Measurements from ENCODE around the gene CELSR2. TPM values are rescaled to one million over a fixed set of nuclear protein-coding genes. Genes with fewer than 3 reads are reported as not detected.
"Not testable (repeated sequence)": the region's sequence is repeated elsewhere in the genome, so short reads cannot be mapped to it uniquely, and the experiment has no call there.

Gene CELSR2
- total RNA-seq, 2 experiments from 2014 or later: 2.7 to 3.1 TPM

DNA sequence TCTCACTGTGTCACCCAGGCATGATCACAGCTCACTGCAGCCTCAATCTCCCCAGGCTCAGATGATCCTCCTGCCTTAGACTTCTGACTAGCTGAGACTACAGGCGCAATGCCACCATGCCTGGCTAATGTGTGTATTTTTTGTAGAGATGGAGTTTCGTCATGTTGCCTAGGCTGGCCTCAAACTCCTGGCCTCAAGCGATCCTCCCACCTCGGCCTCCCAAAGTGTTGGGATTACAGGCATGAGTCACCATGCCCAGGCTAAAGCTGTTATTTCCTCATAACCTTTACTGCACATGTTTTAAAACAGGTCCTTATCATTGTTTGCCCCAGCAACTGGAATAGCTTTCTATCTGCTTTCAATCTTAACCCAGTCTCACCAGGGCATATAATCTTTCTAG lies 32.7 kb upstream of the CELSR2 start:
- ATAC-seq: no peak
- H3K36me3 Mint-ChIP-seq (ENCODE audit: low read depth): peaks cover 49% of the 10 kb centered on the region
- peak overlapping the region; percentile 99 for H3K27ac Mint-ChIP-seq
- DNase-seq: no peak
- H3K4me1 Mint-ChIP-seq (ENCODE audit: low read depth): peaks cover 40% of the 10 kb centered on the region
- H3K9me3 Mint-ChIP-seq: peaks cover 2% of the 10 kb centered on the region
- H3K4me3 Mint-ChIP-seq: peak overlapping the region; percentile 100
- CTCF ChIA-PET: interaction anchor here (0.6 to 2.0 kb wide), 7 partner anchors 15 to 316 kb away, joined by 3 to 6 read pairs (median 4); a partner anchor contains a TSS
- intact Hi-C loops (cut with micrococcal nuclease): no loop called here
- POLR2A ChIA-PET: interaction anchor here (1.1 to 3.1 kb wide), 3 partner anchors 12 to 209 kb away, joined by 3 to 14 read pairs (median 3); no protein-coding TSS in a partner anchor
- TF ChIP-seq, protein P1, sequence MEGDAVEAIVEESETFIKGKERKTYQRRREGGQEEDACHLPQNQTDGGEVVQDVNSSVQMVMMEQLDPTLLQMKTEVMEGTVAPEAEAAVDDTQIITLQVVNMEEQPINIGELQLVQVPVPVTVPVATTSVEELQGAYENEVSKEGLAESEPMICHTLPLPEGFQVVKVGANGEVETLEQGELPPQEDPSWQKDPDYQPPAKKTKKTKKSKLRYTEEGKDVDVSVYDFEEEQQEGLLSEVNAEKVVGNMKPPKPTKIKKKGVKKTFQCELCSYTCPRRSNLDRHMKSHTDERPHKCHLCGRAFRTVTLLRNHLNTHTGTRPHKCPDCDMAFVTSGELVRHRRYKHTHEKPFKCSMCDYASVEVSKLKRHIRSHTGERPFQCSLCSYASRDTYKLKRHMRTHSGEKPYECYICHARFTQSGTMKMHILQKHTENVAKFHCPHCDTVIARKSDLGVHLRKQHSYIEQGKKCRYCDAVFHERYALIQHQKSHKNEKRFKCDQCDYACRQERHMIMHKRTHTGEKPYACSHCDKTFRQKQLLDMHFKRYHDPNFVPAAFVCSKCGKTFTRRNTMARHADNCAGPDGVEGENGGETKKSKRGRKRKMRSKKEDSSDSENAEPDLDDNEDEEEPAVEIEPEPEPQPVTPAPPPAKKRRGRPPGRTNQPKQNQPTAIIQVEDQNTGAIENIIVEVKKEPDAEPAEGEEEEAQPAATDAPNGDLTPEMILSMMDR (IDR thresholded peaks at IDR 0.05): no peak
- no peaks in the 10 kb centered on the region for H3K27me3 Mint-ChIP-seq

DNA sequence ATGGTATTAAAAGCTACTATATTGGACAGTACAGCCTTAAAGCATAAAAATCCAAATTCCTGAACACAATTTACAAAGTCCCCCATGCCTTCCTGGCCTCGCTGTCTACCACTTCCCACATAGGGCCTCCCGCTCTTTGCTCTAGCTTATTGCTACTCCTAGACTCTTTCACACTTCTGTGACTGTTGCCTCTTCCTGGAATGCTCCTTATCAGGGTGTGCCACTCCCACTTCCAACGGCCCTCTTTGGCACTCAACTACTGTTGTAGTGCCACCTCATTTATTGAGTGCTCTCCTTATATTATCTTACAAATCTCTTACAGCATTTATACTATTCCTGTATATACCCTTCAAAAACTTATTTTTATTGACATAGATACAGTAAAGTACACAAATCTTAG lies 30.8 kb upstream of the CELSR2 start:
- H3K36me3 Mint-ChIP-seq (ENCODE audit: low read depth): peaks cover 62% of the 10 kb centered on the region
- ATAC-seq (no peak), DNase-seq (no peak)
- H3K9me3 Mint-ChIP-seq: peaks cover 2% of the 10 kb centered on the region
- H3K4me1 Mint-ChIP-seq (ENCODE audit: low read depth): peaks cover 48% of the 10 kb centered on the region
- intact Hi-C loops (cut with micrococcal nuclease): no loop called here
- TF ChIP-seq, protein P1 (IDR thresholded peaks at IDR 0.05): no peak
- ChIA-PET CTCF (no interaction called here), POLR2A (no interaction called here)
- H3K4me3 Mint-ChIP-seq: no peak overlapping the region
- peak overlapping the region; percentile 67 for H3K27ac Mint-ChIP-seq
- H3K27me3 Mint-ChIP-seq: no peaks in the 10 kb centered on the region

DNA sequence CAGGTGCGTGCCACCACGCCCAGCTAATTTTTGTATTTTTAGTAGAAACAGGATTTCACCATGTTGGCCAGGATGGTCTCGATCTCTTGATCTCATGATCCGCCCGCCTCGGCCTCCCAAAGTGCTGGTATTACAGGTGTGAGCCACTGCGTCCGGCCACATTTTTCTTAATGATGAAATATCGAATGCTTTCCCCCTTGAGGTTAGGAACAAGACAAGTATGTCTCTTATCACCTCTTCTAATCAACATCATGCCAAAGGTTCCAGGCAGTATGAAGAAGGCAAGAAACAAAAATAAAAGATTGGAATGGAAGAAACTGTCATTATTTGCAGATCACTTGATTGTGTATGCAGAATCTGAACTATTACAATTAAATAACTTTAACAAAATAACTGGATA lies 28.1 kb upstream of the CELSR2 start:
- Mint-ChIP-seq H3K36me3 (ENCODE audit: low read depth) (peaks cover 55% of the 10 kb centered on the region), H3K27ac (peak overlapping the region; percentile 28), H3K4me1 (ENCODE audit: low read depth) (peaks cover 52% of the 10 kb centered on the region)
- H3K4me3 Mint-ChIP-seq; DNase-seq; CTCF ChIA-PET; H3K27me3 Mint-ChIP-seq; H3K9me3 Mint-ChIP-seq; intact Hi-C loops (cut with micrococcal nuclease); ATAC-seq: not testable (repeated sequence)
- POLR2A ChIA-PET: interaction anchor here (0.6 kb wide), 1 partner anchor 133 kb away, joined by 3 read pairs; no protein-coding TSS in a partner anchor

DNA sequence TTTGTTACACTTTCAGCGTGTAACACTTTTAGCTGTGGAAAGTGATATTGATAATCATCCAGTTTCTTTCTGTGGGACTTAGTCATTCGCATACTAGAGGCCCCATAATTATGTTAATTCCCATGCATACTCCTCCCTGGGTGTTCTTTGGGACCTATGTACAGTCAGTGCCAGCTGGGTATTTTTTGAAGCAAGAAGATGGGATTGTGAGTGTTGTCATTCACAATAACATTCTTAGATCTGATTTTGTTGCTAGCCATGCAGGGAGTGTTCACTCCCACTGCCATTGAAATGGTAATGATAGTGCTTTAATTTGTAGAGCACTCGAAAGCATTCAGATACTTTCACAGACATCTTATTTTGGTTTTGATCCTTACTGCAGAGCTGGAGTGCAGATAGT lies 24.0 kb upstream of the CELSR2 start:
- POLR2A ChIA-PET: interaction anchor here (1.2 to 3.9 kb wide), 2 partner anchors 11 to 83 kb away, joined by 3 to 28 read pairs; partner anchors contain the start of gene SARS1
- no peak overlapping the region for H3K27ac Mint-ChIP-seq

DNA sequence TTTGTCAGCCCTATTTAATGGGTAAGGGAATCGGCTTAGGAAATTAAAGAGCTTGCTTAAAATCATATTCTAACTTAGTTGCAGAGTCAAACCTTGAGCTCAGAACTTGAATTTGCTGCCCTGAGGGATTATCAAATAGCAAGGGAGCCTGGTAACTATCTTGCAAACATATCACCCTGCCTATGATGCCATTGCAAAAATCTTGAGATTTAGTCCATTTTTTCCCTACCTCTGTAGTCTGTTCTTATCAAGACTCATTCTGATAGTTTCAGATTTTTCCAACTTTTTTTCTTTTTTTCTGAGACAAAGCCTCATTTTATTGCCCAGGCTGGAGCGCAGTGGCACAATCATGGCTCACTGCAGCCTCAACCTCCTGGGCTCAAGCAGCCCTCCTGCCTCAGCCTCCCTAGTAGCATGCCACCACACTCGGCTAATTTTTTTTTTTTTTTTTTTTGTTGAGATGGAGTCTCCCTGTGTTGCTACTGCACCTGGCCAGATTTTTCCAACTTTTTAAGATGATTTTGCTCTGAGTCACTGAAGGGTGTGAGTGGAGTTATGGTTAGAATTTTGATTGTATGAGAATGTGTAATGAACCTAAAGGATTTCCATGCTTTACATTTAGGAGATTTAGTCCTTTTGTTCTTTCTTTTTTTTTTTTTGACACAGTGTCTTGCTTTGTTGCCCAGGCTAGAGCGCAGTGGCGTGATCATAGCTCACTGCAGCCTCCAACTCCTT lies 23.5 kb upstream of the CELSR2 start:
- Mint-ChIP-seq H3K4me3 (no peak overlapping the region), H3K9me3 (no peaks in the 10 kb centered on the region), H3K36me3 (ENCODE audit: low read depth) (peaks cover 57% of the 10 kb centered on the region), H3K4me1 (ENCODE audit: low read depth) (peaks cover 33% of the 10 kb centered on the region), H3K27ac (no peak overlapping the region), H3K27me3 (no peaks in the 10 kb centered on the region)
- CTCF ChIA-PET: interaction anchor here (0.7 to 1.9 kb wide), 7 partner anchors 11 to 212 kb away, joined by 3 to 5 read pairs (median 4); no protein-coding TSS in a partner anchor
- DNase-seq: no peak
- POLR2A ChIA-PET: interaction anchor here (0.6 to 3.9 kb wide), 4 partner anchors 11 to 84 kb away, joined by 3 to 28 read pairs (median 4); partner anchors contain the start of gene SARS1
- TF ChIP-seq, protein P1 (IDR thresholded peaks at IDR 0.05): no peak
- ATAC-seq: no peak
- intact Hi-C loops (cut with micrococcal nuclease): no loop called here

More for the DNA sequence above, 24.0 kb upstream of the CELSR2 start:
- no peak overlapping the region for H3K4me3 Mint-ChIP-seq
- H3K9me3 Mint-ChIP-seq: no peaks in the 10 kb centered on the region
- peaks cover 36% of the 10 kb centered on the region for H3K4me1 Mint-ChIP-seq (ENCODE audit: low read depth)
- H3K36me3 Mint-ChIP-seq (ENCODE audit: low read depth): peaks cover 57% of the 10 kb centered on the region
- DNase-seq (no peak), ATAC-seq (no peak)
- TF ChIP-seq, protein P1 (IDR thresholded peaks at IDR 0.05): no peak
- CTCF ChIA-PET: interaction anchor here (0.9 to 1.9 kb wide), 8 partner anchors 12 to 307 kb away, joined by 3 to 5 read pairs (median 4); no protein-coding TSS in a partner anchor
- intact Hi-C loops (cut with micrococcal nuclease): no loop called here
- H3K27me3 Mint-ChIP-seq: no peaks in the 10 kb centered on the region

All from activated CD8-positive, alpha-beta T cell treated with anti-CD3 and anti-CD28 coated beads for 36 hours (primary cell).